ENCODE results near the gene DNAH3.

- TF ChIP-seq EZH2 (IDR thresholded peaks at IDR 0.05) = no peak
- no peak for TF ChIP-seq POLR2AphosphoS5 (IDR thresholded peaks at IDR 0.05; ENCODE audit: borderline replicate concordance, low read depth, low read length)
- TF ChIP-seq FOXP2 (optimal IDR thresholded peaks at IDR 0.05; ENCODE audit: control extremely low read depth, extremely low read length, insufficient read depth) = no peak
Measured at GRCh38 chr16:21150375-21151001, at the start of gene DNAH3.

Data from SK-N-MC (cell line).